SU-DHL-6 (cell line): ENCODE results near the gene MUTYH.

ENCODE experiments used
- CTCF ChIP-seq: fragments of 200-600 bp; sonication (generic); IDR thresholded peaks from one replicate; pipeline ENCODE4 v1.5.1; 2017; ENCODE audit warnings: antibody characterized with exemption, mild to moderate bottlenecking, low read length, moderate library complexity; ENCODE audit not compliant: insufficient read depth, poor library complexity, severe bottlenecking
- EZH2phosphoT487 ChIP-seq: fragments of 200-600 bp; sonication (generic), shearing (Covaris generic); conservative IDR thresholded peaks from 2 replicates; pipeline ENCODE4 v1.6.1; 2018; ENCODE audit warnings: mild to moderate bottlenecking, antibody characterized with exemption, low read length, moderate library complexity, mixed read lengths

GRCh38 chr1:45345014-45345413 lies 4.8 kb upstream of the MUTYH start:
- TF ChIP-seq CTCF (no peak), EZH2phosphoT487 (no peak)
